Stimulated activated CD8-positive, alpha-beta memory T cell treated with anti-CD3 and anti-CD28 coated beads, Interleukin-12 subunit alpha, Interleukin-12 subunit beta, amount 100 ng/mL, for 24 hours (primary cell): ENCODE results near the gene BUD13.
"Not testable (repeated sequence)": the region's sequence is repeated elsewhere in the genome, so short reads cannot be mapped to it uniquely, and the experiment has no call there.

Experiments
- DNase-seq: peaks from one replicate; pipeline ENCODE4 v3.0.0-alpha.2; 2020; ENCODE audit errors: extremely low read depth

Gene BUD13

GRCh38 chr11:116772443-116773202 lies at the start of gene BUD13:
BUD13 (minus strand) TSS chr11:116772987; CDS start chr11:116772964, 23 bp downstream.
- DNase-seq, result peak; percentile 85

- no peak for DNase-seq
Observed at GRCh38 chr11:116822575-116822974, 49.8 kb upstream of the BUD13 start.

- no peak for DNase-seq
Observed at GRCh38 chr11:116821050-116821918, 48.5 kb upstream of the BUD13 start.

GRCh38 chr11:116819049-116819448 lies 46.3 kb upstream of the BUD13 start:
- no peak for DNase-seq

GRCh38 chr11:116814502-116814901 lies 41.7 kb upstream of the BUD13 start:
- DNase-seq, result no peak

- DNase-seq, result no peak
Observed at GRCh38 chr11:116813781-116814471, 41.1 kb upstream of the BUD13 start.

- DNase-seq, result no peak
Observed at GRCh38 chr11:116813170-116813569, 40.4 kb upstream of the BUD13 start.

GRCh38 chr11:116812109-116812508 lies 39.3 kb upstream of the BUD13 start:
- no peak for DNase-seq

- no peak for DNase-seq
Observed at GRCh38 chr11:116811194-116811593, 38.4 kb upstream of the BUD13 start.

GRCh38 chr11:116808262-116809175 lies 35.7 kb upstream of the BUD13 start:
- no peak for DNase-seq

GRCh38 chr11:116807601-116808261 lies 34.9 kb upstream of the BUD13 start:
- DNase-seq, result no peak

- DNase-seq, result no peak
Observed at GRCh38 chr11:116804001-116804400, 31.2 kb upstream of the BUD13 start.

GRCh38 chr11:116801662-116802061 lies 28.9 kb upstream of the BUD13 start:
- DNase-seq, result not testable (repeated sequence)

- no peak for DNase-seq
Observed at GRCh38 chr11:116800610-116801009, 27.8 kb upstream of the BUD13 start.

- no peak for DNase-seq
Observed at GRCh38 chr11:116798368-116798767, 25.6 kb upstream of the BUD13 start.

- no peak for DNase-seq
Observed at GRCh38 chr11:116797816-116798215, 25.0 kb upstream of the BUD13 start.

- no peak for DNase-seq
Observed at GRCh38 chr11:116796548-116796947, 23.8 kb upstream of the BUD13 start.

GRCh38 chr11:116794851-116795250 lies 22.1 kb upstream of the BUD13 start:
- no peak for DNase-seq

- no peak for DNase-seq
Observed at GRCh38 chr11:116793772-116794097, 20.9 kb upstream of the BUD13 start.

- DNase-seq, result no peak
Observed at GRCh38 chr11:116792869-116793771, 20.3 kb upstream of the BUD13 start.
